Muscle of back (tissue), 10 donors: ENCODE results near the gene ATF4. TPM values are rescaled to one million over a fixed set of nuclear protein-coding genes. Genes with fewer than 3 reads are reported as not detected.

Experiments used
- polyA plus RNA-seq, 10 donors: library from polyadenylated mRNA; unstranded; fragments of 120-200 nt; gene quantifications; one replicate each; pipeline ENCODE4 v1.2.1, GENCODE V29; 2013; ENCODE audit not compliant: insufficient read length in 10 of 10

The ATF4 gene
- polyA plus RNA-seq, 10 donors, result 307 to 351 (median 325) TPM

Other genes with a start within 250 kb of the ATF4 start
- gene RPL3, start 200.9 kb upstream of the ATF4 start, polyA plus RNA-seq, result 1,000 to 10,000 TPM; 1,869 to 3,670 (median 2,846) TPM
- 10 to 100 TPM; 10.4 to 20.2 (median 13.2) TPM for gene SYNGR1, start 170.6 kb upstream of the ATF4 start, polyA plus RNA-seq
- 10 to 100 TPM; 18.3 to 25.2 (median 21.2) TPM for gene TAB1, start 120.8 kb upstream of the ATF4 start, polyA plus RNA-seq
- gene MGAT3, start 63.5 kb upstream of the ATF4 start, polyA plus RNA-seq, result 1 to 10 TPM; 3.3 to 9.3 (median 3.9) TPM
- gene MIEF1, start 18.3 kb upstream of the ATF4 start, polyA plus RNA-seq, result 10 to 100 TPM; 14.3 to 19.0 (median 17.0) TPM
- gene RPS19BP1, start 12.2 kb downstream of the ATF4 start, polyA plus RNA-seq, result 10 to 100 TPM; 41.0 to 60.0 (median 50.7) TPM
- gene CACNA1I, start 50.2 kb downstream of the ATF4 start, polyA plus RNA-seq, result 1 to 10 TPM in 1 of 10 donors, under 1 TPM in 9; 0.07 to 1.2 (median 0.18) TPM